ENCODE results near the gene ANXA9.

DNA sequence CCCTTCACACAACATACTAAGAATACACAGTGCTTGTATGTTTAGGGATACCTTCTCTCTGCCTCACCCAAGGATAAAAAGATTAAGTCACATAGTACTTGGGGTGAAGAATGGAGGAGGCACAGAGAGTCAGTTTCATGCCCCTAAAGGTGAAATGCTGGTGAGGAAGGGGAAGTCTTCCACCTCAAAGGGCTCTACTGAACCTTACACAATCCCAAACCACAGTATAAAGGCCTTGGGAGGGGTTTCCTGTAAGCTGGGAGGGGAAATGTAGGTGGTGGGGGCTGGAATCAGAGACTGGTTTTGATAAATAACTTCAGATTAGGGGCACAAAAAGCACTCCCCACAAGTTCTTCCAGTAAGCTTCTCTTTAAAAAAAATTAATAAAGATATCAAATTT is 21.1 kb downstream of the ANXA9 start:
- TF ChIP-seq CTCF (IDR thresholded peaks at IDR 0.05; ENCODE audit: low read depth, low read length) (no peak), EZH2phosphoT487 (IDR thresholded peaks at IDR 0.05; ENCODE audit: low read depth) (no peak)

All from OCI-LY3 (cell line).